Naive thymus-derived CD4-positive, alpha-beta T cell (primary cell): Measurements from ENCODE around the gene ZMIZ2. TPM values are rescaled to one million over a fixed set of nuclear protein-coding genes. Genes with fewer than 3 reads are reported as not detected.
A peak's percentile ranks its signal among the peaks of the same experiment; 100 is the strongest.
"Not testable (repeated sequence)": the region's sequence is repeated elsewhere in the genome, so short reads cannot be mapped to it uniquely, and the experiment has no call there.

Source experiments
- ATAC-seq: fragments of 150-1000 bp; cut with Tn5 transposase; 2 replicates; pipeline ENCODE4 v1.10.0; 2021; ENCODE audit warnings: mild to moderate bottlenecking, moderate library complexity
- CTCF ChIA-PET: fragments of 350-600 bp; sonication (Branson Sonifier 250); formaldehyde crosslinking; loops from one replicate; lab custom pipeline; 2021; ENCODE audit warnings: antibody characterized with exemption; lab: Charles Lee
- POLR2A ChIA-PET: fragments of 350-600 bp; sonication (Branson Sonifier 250); formaldehyde crosslinking; loops from one replicate; lab custom pipeline; 2021; ENCODE audit warnings: antibody characterized with exemption, inconsistent platforms; lab: Charles Lee
- DNase-seq, 9 donors: peaks; one replicate each; pipeline versions ENCODE4 v3.0.0 to v3.0.0-alpha.2; 2020 to 2022; ENCODE audit warnings: mixed read lengths in 1 of 9
- H3K27ac ChIP-seq: one replicate; pipeline ENCODE4 v1.7.0; 2013; ENCODE audit warnings: mild to moderate bottlenecking, low read depth, low read length, moderate library complexity
- H3K27me3 ChIP-seq, 2 donors: one replicate each; pipeline ENCODE4 v1.7.0; 2013; ENCODE audit warnings: low read length in 2 of 2, mild to moderate bottlenecking in 2 of 2, moderate library complexity in 2 of 2; ENCODE audit not compliant: control insufficient read depth in 2 of 2, insufficient read depth in 2 of 2
- H3K36me3 ChIP-seq, 3 experiments: 1 replicate in 2 of 3; 2 replicates in 1 of 3; pipeline ENCODE4 v1.7.0; 2013; ENCODE audit warnings: low read length in 3 of 3, mild to moderate bottlenecking in 3 of 3, moderate library complexity in 1 of 3; ENCODE audit not compliant: insufficient read depth in 3 of 3, control insufficient read depth in 2 of 3
- H3K4me1 ChIP-seq, 2 donors: one replicate each; pipeline ENCODE4 v1.7.0; 2013; ENCODE audit warnings: low read length in 2 of 2, mild to moderate bottlenecking in 2 of 2, moderate library complexity in 1 of 2; ENCODE audit not compliant: control insufficient read depth in 2 of 2, insufficient read depth in 2 of 2
- H3K4me3 ChIP-seq: 2 replicates; pipeline ENCODE4 v1.7.0; 2013; ENCODE audit warnings: mild to moderate bottlenecking, low read length
- H3K9me3 ChIP-seq, 3 experiments: 1 replicate in 2 of 3; 2 replicates in 1 of 3; pipeline ENCODE4 v1.7.0; 2013; ENCODE audit warnings: low read length in 3 of 3; ENCODE audit not compliant: control insufficient read depth in 2 of 3
- H3K27ac Mint-ChIP-seq, 9 donors: one replicate each; pipeline ENCODE4 v1.8.0; 2020 to 2022; ENCODE audit warnings: mixed read lengths in 9 of 9, mild to moderate bottlenecking in 8 of 9, moderate library complexity in 5 of 9, inconsistent platforms in 2 of 9
- H3K27me3 Mint-ChIP-seq, 5 donors: one replicate each; pipeline ENCODE4 v1.8.0; 2021 to 2022; ENCODE audit warnings: mixed read lengths in 5 of 5, mild to moderate bottlenecking in 1 of 5
- H3K36me3 Mint-ChIP-seq, 5 donors: one replicate each; pipeline ENCODE4 v1.8.0; 2020 to 2022; ENCODE audit warnings: mixed read lengths in 5 of 5, mild to moderate bottlenecking in 3 of 5, inconsistent platforms in 1 of 5
- H3K4me1 Mint-ChIP-seq, 7 donors: one replicate each; pipeline ENCODE4 v1.8.0; 2020 to 2022; ENCODE audit warnings: mixed read lengths in 7 of 7, mild to moderate bottlenecking in 3 of 7, inconsistent platforms in 1 of 7
- H3K4me3 Mint-ChIP-seq, 10 donors: one replicate each; pipeline ENCODE4 v1.8.0; 2020 to 2022; ENCODE audit warnings: mild to moderate bottlenecking in 10 of 10, mixed read lengths in 10 of 10, moderate library complexity in 6 of 10, inconsistent platforms in 2 of 10
- H3K9me3 Mint-ChIP-seq, 11 donors: one replicate each; pipeline ENCODE4 v1.8.0; 2020 to 2022; ENCODE audit warnings: mixed read lengths in 11 of 11, mild to moderate bottlenecking in 4 of 11, inconsistent platforms in 1 of 11, moderate library complexity in 1 of 11
- intact Hi-C, 2 donors: fragments of 100-400 bp; cut with micrococcal nuclease; formaldehyde crosslinking; loops; one replicate each; pipeline ENCODE4 v1.15.1; 2023
- polyA plus RNA-seq, 2 donors: library from polyadenylated mRNA; unstranded; fragments of 300-500 nt; fragmentation: Illumina TruSeq; gene quantifications; one replicate each; pipeline ENCODE4 v1.2.3, GENCODE V29; 2021
- total RNA-seq, 6 experiments: library from RNA in 5 of 6; stranded (reverse) in 5 of 6; gene quantifications; 1 replicate in 5 of 6; 2 replicates in 1 of 6; pipeline ENCODE4 v1.2.3 and lab custom pipeline; 2021 to 2026

ZMIZ2 gene
- total and polyA plus RNA-seq, 7 experiments from 2014 or later = 4.4 to 187 (median 143) TPM

DNA sequence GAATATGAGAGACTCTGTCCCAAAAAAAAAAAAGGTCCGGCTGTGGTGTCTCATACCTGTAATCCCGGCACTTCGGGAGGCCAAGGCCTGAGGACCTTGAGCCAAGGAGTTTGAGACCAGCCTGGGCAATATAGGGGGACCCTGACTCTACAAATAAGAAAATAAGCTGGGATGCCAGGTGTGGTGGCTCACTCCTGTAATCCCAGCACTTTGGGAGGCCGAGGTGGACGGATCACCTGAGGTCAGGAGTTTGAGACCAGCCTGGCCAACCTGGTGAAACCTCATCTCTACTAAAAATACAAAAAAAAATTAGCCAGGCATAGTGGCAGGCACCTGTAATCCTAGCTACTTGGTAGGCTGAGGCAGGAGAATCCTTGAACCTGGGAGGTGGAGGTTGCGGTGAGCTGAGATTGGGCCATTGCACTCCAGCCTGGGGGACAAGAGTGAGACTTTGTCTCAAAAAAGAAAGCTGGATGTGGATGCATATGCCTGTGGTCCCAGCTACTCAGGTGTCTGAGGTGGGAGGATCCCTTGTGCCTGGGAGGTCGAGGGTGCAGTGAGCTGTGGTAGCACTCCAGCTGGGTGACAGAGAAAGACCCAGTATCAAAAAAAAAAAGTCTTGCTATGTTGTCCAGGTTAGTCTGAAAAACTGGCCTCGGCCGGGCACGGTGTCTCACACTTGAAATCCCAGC is 55.3 kb downstream of the ZMIZ2 start:
- intact Hi-C loops, H3K27ac Mint-ChIP-seq, H3K27ac ChIP-seq, ATAC-seq, H3K4me3 Mint-ChIP-seq, H3K4me1 ChIP-seq, H3K9me3 ChIP-seq, H3K27me3 ChIP-seq, H3K4me3 ChIP-seq, H3K27me3 Mint-ChIP-seq, DNase-seq, H3K9me3 Mint-ChIP-seq: not testable (repeated sequence)
- ChIA-PET POLR2A (interaction anchor here (0.7 to 1.8 kb wide), 3 partner anchors 15 to 59 kb away, joined by 3 to 5 read pairs (median 4); no protein-coding TSS in a partner anchor), CTCF (interaction anchor here (0.7 kb wide), 1 partner anchor 174 kb away, joined by 5 read pairs; no protein-coding TSS in a partner anchor)
- Mint-ChIP-seq H3K36me3 (peaks cover 4 to 27% (median 21%) of the 10 kb centered on the region in 5 donors), H3K4me1 (peaks cover 0 to 27% (median 25%) of the 10 kb centered on the region in 7 donors)
- peaks cover 10 to 55% (median 27%) of the 10 kb centered on the region in 3 experiments for H3K36me3 ChIP-seq

DNA sequence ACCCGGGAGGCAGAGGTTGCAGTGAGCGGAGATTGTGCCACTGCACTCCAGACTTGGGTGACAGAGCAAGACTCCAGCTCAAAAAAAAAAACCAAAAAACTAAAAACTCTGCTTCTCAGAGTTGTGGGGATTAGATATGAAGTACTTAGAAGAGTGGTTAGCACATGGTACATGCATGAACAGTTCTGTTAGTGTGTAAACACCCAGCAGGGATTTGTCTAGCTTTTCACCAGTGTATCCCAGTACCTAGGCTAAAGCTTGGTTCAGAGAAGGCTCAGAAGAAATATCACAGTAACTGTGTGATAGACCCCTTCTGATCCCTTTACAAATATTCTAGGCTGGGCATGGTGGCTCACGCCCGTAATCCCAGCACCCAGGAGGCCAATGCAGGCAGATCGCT is 57.3 kb downstream of the ZMIZ2 start:
- ChIA-PET CTCF (no interaction called here), POLR2A (no interaction called here)
- Histone ChIP-seq H3K27ac (no peak overlapping the region), H3K4me1 (no peaks in the 10 kb centered on the region), H3K27me3 (no peaks in the 10 kb centered on the region), H3K4me3 (no peak overlapping the region), H3K36me3 (peaks cover 10 to 38% (median 15%) of the 10 kb centered on the region in 3 experiments), H3K9me3 (no peaks in the 10 kb centered on the region)
- Mint-ChIP-seq H3K27me3 (no peaks in the 10 kb centered on the region), H3K27ac (peak overlapping the region in 3 of 9 donors; percentile 29 to 43 (median 33)), H3K4me3 (no peak overlapping the region), H3K36me3 (peaks cover 0 to 16% (median 14%) of the 10 kb centered on the region in 5 donors), H3K4me1 (peaks cover 0 to 14% (median 13%) of the 10 kb centered on the region in 7 donors), H3K9me3 (no peaks in the 10 kb centered on the region)
- intact Hi-C loops = no loop called here
- no peak for ATAC-seq
- DNase-seq = no peak

DNA sequence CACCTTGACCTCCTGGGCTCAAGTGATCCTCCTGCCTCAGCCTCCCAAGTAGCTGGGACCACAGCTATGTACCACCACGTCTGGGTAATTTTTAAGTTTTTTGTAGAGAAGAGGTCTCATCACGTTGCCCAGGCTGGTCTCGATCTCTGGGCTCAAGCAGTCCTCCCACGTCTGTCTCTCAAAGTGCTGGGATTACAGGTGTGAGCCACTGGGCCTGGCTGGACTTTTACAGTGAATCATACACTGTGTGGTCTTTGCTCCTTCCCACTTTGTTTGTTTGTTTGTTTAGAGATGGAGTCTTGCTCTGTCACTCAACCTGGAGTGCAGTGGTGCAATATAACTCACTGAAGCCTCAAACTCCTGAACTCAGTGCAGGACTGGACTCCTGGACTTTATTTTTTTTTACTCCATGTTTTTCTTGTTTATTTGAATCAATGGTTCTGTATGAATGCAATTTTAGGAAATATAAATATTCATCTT is 60.3 kb downstream of the ZMIZ2 start:
- Mint-ChIP-seq H3K4me1 (peaks cover 0 to 2% (median 0%) of the 10 kb centered on the region in 7 donors), H3K36me3 (peaks cover 0 to 1% (median 0%) of the 10 kb centered on the region in 5 donors), H3K27me3 (no peaks in the 10 kb centered on the region), H3K9me3 (no peaks in the 10 kb centered on the region), H3K4me3 (no peak overlapping the region), H3K27ac (peak overlapping the region in 1 of 9 donors; percentile 67)
- Histone ChIP-seq H3K4me1 (no peaks in the 10 kb centered on the region), H3K4me3 (no peak overlapping the region), H3K36me3 (peaks cover 0 to 12% (median 4%) of the 10 kb centered on the region in 3 experiments), H3K9me3 (no peaks in the 10 kb centered on the region), H3K27ac (no peak overlapping the region), H3K27me3 (no peaks in the 10 kb centered on the region)
- intact Hi-C loops = no loop called here
- no peak for ATAC-seq
- ChIA-PET CTCF (no interaction called here), POLR2A (interaction anchor here (1.7 kb wide), 1 partner anchor 11 kb away, joined by 8 read pairs; no protein-coding TSS in a partner anchor)
- no peak for DNase-seq

DNA sequence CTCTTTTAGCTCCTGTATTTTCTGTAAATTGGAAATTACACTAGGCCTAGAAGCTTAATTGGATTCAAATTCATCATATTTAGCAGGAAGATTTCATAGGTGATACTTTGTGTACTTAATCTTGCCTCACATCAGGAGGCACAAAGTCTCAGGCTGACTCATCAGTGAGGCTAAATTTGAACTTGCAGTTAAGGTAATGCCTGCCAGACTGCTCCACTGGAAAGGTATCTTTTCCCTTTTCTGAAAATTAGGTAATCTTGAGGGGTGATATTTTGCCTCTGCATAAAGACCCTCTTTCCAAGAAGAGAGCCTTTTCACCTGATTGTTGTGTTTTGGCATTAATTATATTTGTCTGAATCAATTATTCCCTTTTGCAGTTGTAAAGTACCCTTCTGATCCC is 62.4 kb downstream of the ZMIZ2 start:
- H3K27me3 Mint-ChIP-seq = no peaks in the 10 kb centered on the region
- no peaks in the 10 kb centered on the region for H3K27me3 ChIP-seq
- no peaks in the 10 kb centered on the region for H3K9me3 ChIP-seq
- no peak for DNase-seq
- H3K36me3 Mint-ChIP-seq = no peaks in the 10 kb centered on the region
- peaks cover 0 to 2% (median 0%) of the 10 kb centered on the region in 7 donors for H3K4me1 Mint-ChIP-seq
- H3K27ac Mint-ChIP-seq = no peak overlapping the region
- H3K9me3 Mint-ChIP-seq = no peaks in the 10 kb centered on the region
- CTCF ChIA-PET = interaction anchor here (0.7 kb wide), 1 partner anchor 13 kb away, joined by 3 read pairs; no protein-coding TSS in a partner anchor
- no peaks in the 10 kb centered on the region for H3K36me3 ChIP-seq
- POLR2A ChIA-PET = no interaction called here
- intact Hi-C loops = no loop called here
- H3K4me3 ChIP-seq = no peak overlapping the region
- ATAC-seq = no peak
- no peaks in the 10 kb centered on the region for H3K4me1 ChIP-seq
- H3K27ac ChIP-seq = no peak overlapping the region
- H3K4me3 Mint-ChIP-seq = no peak overlapping the region

DNA sequence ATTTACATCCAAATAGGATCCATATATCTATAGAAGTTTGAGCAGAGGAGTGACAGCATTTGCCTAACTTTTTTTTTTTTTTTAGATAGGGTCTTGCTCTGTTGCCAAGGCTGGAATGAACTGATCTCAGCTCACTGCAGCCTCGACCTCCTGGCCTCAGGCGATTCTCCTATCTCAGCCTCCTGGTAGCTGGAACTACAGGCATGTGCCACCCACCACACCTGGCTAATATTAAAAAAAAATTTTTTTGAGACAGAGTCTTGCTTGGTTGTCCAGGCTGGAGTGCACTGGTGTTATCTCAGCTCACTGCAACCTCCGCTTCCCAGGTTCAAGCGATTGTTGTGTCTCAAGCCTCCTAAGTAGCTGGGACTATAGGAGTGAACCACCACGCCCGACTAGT is 62.9 kb downstream of the ZMIZ2 start:
- no peaks in the 10 kb centered on the region for H3K9me3 Mint-ChIP-seq
- no peaks in the 10 kb centered on the region for H3K27me3 Mint-ChIP-seq
- H3K4me1 ChIP-seq = no peaks in the 10 kb centered on the region
- peaks cover 0 to 2% (median 0%) of the 10 kb centered on the region in 7 donors for H3K4me1 Mint-ChIP-seq
- no peak overlapping the region for H3K4me3 Mint-ChIP-seq
- DNase-seq (no peak), ATAC-seq (no peak)
- H3K27ac ChIP-seq = no peak overlapping the region
- H3K27ac Mint-ChIP-seq = no peak overlapping the region
- H3K36me3 ChIP-seq = no peaks in the 10 kb centered on the region
- POLR2A ChIA-PET = no interaction called here
- intact Hi-C loops = no loop called here
- CTCF ChIA-PET = no interaction called here
- H3K9me3 ChIP-seq = no peaks in the 10 kb centered on the region
- H3K27me3 ChIP-seq = no peaks in the 10 kb centered on the region
- no peaks in the 10 kb centered on the region for H3K36me3 Mint-ChIP-seq
- no peak overlapping the region for H3K4me3 ChIP-seq

DNA sequence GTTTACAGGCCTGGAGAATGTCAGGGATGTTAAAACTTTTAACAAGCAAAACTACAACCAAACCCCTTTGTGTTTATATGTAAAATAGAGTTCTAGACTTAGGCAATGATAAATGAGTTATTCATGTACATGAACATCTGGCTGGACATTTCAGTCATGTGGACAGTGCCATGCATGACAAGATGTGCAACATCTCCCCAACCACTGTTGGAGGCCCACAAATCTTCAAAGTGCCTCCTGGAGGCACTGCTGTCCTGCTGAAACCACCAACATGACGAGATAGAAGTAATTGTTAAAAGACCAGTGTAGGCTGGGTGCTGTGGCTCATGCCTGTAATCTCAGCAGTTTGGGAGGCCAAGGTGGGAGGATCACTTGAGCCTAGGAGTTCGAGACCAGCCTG is 66.3 kb downstream of the ZMIZ2 start:
- Histone ChIP-seq H3K27ac (no peak overlapping the region), H3K27me3 (no peaks in the 10 kb centered on the region), H3K4me3 (no peak overlapping the region), H3K4me1 (no peaks in the 10 kb centered on the region), H3K36me3 (no peaks in the 10 kb centered on the region), H3K9me3 (no peaks in the 10 kb centered on the region)
- ATAC-seq (no peak), DNase-seq (no peak)
- Mint-ChIP-seq H3K4me1 (no peaks in the 10 kb centered on the region), H3K36me3 (no peaks in the 10 kb centered on the region), H3K27ac (no peak overlapping the region), H3K4me3 (no peak overlapping the region), H3K9me3 (no peaks in the 10 kb centered on the region), H3K27me3 (no peaks in the 10 kb centered on the region)
- intact Hi-C loops = no loop called here
- CTCF ChIA-PET = no interaction called here
- POLR2A ChIA-PET = no interaction called here
